ENCODE data around the gene WDR18.
"Not testable (repeated sequence)": the region's sequence is repeated elsewhere in the genome, so short reads cannot be mapped to it uniquely, and the experiment has no call there.

Gene WDR18

GRCh38 chr19:952049-952679 is 32.0 kb upstream of the WDR18 start:
- DNase-seq, result no peak

- no peak for DNase-seq
Measured at GRCh38 chr19:952680-953444, 31.3 kb upstream of the WDR18 start.

GRCh38 chr19:953445-954271 is 30.5 kb upstream of the WDR18 start:
- no peak for DNase-seq

DNA sequence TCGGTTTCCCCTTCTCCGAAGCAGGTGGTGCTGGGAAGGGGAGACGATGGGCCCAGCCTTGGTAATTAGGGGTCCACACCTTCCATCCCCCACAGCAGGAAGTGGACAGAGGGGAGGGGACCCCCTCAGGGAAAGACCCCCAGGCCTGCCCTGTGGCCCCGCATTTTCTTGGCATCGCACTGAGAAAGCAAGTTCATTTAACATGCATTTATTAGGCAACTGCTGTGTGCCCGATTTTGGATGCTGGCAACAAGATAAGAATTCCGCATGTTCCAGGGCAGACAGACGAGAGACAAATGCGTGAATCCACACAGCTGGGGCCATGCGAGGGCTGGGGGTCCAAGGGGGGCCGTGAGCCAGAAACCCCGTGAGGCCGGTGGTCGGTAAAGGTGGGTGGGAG is 29.9 kb upstream of the WDR18 start:
- no peak for DNase-seq

DNA sequence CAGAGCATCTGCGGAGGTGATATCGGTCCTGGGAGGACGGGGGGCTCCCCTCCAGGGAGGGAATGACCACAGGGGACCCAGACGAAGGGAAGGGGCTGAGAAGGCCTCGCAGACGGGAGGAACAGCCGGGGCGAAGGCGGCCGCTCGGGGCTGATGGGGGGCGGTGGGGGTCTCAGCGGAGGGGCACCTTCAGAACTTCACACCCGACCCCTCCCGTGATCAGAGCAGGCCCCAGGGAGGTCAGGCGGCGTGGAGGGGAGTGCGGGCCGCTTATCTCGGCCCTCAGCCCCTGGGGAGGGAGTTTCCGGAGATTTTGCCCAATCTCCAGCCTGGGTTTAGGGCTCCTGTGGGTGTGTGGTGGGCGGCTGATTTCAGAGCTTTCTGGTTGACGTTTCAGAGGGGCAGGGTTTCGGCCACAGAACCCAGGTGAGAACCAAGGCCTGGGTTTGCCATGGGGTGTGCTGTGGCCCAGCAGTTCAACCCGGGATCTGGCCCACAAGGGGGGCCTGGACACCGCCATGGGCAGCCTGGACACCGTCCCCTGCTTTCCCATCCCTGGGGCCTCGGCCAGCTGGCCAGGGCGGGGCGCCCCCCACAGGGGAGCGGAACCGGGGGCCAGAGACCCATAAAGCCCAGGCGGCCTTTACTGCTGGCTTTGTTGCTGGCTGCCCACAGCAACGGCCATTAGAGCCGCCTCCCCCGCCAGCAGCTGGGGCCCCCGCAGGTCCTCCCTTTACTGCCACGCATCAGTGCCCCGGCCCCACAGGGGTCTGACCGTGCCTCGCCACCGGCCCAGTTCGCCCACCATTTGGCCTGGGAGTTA is 29.3 kb upstream of the WDR18 start:
- no peak for DNase-seq

DNA sequence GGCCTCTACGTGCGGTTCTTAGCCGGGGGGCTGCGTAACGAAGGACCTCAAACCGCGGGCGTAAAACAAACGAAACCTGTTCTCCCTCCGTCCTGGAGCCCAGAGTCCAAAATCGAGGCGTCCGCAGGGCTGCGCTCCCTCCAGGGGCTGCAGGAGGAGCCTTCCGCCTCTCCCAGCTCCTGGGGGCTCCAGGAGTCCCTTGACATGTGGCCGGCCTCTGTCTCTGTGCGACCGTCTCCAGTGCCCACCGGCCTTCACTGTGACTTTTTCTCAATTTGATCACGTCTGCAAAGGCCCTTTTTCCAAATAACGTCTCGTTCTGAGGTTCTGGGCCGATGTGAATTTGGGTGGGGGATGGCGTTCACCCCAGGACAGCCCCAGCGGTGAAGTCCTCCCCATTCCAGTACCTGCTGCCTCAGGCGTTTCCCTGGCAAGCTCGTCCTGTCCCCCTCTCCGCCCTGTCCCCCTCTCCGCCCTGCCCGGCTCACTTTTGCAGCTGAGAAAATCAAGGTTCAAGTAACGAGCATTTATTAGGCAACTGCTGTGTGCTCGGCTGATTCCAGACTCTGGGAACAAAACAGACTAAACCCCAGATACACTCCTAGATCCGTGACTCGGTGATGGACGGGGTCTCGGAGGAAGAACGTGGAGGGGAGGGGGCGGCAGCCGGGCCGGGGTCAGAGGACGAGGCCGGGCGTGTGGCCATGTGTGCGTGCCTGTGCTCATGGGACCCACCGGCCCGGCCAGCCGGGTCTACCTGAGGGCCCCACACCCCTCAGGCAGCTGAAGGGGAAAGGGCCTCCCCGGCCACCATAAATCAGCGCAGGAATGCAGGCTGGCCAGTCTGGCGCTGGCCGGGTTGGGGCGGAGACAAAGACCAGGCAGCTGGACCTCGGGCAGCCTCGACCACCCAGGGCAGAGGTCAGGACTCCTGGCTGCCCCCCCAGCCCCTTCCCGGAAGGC is 28.1 kb upstream of the WDR18 start:
- no peak for DNase-seq

- DNase-seq, result no peak
Measured at GRCh38 chr19:956766-957440, 27.2 kb upstream of the WDR18 start.

- DNase-seq, result not testable (repeated sequence)
Measured at GRCh38 chr19:957578-957977, 26.6 kb upstream of the WDR18 start.

DNA sequence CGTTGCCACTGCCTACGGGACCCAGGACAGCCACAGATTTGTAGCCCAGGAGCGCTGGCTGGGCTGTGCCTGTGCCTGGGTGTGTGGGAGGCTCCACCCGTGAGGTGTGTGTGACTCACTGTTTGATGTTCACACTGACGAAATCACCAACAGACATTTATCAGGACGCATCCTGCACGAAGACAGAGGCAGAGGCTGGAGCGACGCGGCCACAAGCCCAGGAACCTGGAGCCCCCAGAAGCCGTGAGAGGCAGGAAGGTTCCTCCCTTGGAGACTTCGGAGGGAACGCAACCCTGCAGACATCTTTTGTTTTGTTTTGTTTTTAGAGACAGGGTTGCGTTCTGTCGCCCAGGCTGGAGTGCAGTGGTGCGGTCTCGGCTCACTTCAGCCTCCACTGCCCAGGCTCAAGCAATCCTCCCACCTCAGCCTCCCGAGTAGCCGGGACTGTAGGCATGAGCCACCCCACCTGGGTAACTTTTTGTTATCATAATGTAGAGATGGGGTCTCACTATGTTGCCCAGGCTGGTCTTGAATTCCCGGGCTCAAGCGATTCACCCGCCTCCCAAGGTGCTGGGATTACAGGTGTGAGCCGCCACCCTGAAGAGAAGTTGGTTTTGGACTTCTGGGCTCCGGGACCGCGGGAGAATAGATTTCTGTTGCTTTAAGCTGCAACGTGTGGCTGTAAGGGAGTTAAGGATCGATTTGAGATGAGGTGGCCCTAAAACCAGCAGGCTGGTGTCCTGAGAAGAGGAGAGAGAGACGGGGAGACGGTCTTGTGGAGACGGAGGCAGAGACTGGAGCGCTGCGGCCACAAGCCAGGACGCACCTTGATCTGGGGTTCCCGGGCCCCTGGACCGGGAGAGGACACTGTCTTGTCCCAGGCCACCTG is 24.9 kb upstream of the WDR18 start:
- DNase-seq, result peak; percentile 63

GRCh38 chr19:960020-960419 is 24.1 kb upstream of the WDR18 start:
- no peak for DNase-seq

- no peak for DNase-seq
Measured at GRCh38 chr19:960601-960938, 23.6 kb upstream of the WDR18 start.

DNA sequence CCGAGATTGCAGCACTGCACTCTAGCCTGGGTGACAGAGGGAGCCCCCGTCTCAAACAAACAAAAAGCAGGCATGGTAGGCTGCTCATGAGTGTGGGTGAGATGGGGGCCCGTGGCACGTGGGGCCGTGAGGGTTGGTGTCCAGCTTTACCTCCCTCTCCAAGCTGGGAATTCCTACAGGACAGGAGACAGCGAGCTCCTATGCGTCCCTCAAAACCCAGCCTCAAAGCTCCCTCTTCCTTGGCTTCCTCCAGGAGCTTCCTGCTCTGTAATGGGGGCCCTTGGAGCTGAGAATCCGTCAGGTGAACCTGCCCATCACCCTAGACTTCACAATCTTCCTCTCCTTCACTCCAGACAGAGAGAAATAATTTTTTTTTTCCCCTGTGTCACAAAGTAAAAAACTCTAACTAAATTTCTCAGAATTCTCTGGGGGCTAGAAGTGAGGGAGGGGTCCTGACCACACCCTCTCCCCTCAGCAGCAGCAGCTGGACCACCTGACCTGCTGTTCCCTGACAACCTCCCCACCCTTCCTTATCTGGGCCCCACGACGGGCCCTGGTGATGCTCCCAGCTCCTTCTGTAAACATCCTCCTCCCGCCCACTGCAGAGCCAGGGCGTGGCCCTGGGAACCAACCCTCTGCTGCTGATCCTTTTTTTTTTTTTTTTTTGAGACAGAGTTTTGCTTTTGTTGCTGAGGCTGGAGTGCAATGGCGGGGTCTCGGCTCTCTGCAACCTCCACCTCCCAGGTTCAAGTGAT is 22.1 kb upstream of the WDR18 start:
- DNase-seq, result no peak

GRCh38 chr19:962683-963400 is 21.3 kb upstream of the WDR18 start:
- no peak for DNase-seq

DNA sequence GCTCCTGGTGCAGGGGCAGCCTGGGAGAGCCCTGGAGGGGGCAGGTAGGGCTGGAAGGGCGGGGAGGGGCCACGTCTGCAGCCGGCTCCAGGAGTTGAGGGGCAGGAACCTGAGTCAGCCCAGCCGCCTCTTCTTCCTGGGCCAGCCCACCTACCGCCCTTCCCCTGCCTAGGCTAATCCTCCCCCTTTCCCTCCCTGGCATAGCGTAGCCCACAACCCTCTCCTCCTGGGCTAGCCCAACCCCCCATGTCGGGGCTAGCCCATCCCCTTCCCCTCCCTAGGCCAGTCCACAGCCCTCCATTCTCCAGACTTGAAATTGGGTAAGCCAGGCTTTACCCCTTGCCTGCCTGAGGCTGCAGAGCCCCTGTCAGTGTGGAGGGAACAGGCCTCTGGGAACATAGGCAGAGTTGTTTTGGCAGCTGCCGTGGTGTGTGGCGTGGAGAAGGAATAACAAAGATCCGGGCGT is 20.6 kb upstream of the WDR18 start:
- DNase-seq, result no peak

DNA sequence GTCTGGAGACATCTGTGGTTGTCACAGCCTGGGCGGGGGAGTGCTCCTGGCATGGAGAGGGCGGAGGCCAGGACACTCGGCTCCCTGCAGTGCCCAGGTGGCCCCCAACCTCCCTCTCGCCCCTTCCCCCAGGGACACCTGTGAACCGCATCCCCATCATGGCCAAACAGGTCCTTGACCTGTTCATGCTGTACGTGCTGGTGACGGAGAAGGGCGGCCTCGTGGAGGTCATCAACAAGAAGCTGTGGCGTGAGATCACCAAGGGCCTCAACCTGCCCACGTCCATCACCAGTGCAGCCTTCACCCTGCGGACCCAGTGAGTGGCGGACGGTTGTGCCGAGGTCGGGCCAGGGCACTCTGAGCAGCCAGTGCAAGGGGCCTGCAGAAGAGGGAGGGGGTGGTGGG is 20.0 kb upstream of the WDR18 start:
- no peak for DNase-seq

DNA sequence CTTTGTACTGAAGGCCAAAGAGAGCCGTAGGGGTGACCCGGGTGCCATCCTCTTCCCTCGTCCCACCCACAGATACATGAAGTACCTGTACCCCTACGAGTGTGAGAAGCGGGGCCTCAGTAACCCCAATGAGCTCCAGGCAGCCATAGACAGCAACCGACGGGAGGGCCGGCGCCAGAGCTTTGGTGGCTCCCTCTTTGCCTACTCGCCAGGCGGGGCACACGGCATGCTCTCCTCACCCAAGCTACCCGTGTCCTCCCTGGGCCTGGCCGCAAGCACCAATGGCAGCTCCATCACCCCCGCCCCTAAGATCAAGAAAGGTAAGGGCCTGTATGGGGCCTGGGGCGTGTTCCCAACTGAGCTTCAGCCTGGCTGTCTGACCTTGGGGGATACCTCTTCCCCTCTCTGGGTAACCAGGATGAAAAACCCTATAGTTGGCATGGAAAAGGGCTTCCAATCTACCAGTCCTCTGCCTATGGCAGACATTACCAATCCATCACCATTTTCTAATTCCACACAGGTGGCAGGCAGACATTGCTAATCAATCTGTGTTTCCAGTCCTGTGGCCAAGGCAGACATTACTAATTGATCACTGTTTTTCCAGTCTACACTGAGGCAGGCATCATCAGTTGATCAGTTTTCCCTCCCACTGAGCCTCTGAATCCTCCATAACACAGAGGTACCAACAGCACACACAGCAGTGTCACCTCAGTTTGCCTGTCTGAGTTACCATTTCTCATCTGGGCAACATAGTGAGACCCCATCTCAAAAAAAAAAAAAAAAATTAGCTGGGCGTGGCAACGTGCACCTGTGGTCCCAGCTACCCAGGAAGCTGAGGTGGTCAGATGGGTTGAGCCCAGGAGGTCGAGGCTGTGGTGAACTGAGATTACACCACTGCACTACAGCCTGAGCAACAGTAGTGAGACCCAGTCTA is 19.1 kb upstream of the WDR18 start:
- DNase-seq, result no peak

- DNase-seq, result no peak
Measured at GRCh38 chr19:966485-967088, 17.6 kb upstream of the WDR18 start.

All from stimulated activated CD4-positive, alpha-beta T cell treated with anti-CD3 and anti-CD28 coated beads, Interleukin-4, amount 100 ng/mL, for 24 hours (primary cell).